GM18870 (cell line): ENCODE results near the gene VSIG10.
"Not testable (repeated sequence)": the region's sequence is repeated elsewhere in the genome, so short reads cannot be mapped to it uniquely, and the experiment has no call there.

Source experiments
- ATAC-seq: cut with Tn5 transposase; IDR thresholded peaks from one replicate; pipeline ENCODE4 v1.9.1; 2021; ENCODE audit warnings: moderate library complexity; ENCODE audit not compliant: unreplicated experiment

The VSIG10 gene

GRCh38 chr12:118107694-118108093, 3.9 kb upstream of the VSIG10 start:
- no peak for ATAC-seq

- no peak for ATAC-seq
These were observed 3.2 kb upstream of the VSIG10 start for GRCh38 chr12:118107011-118107410.

- no peak for ATAC-seq
These were observed 610 bp downstream of the VSIG10 start for GRCh38 chr12:118103201-118103600.

GRCh38 chr12:118102609-118103008, 1.2 kb downstream of the VSIG10 start:
- no peak for ATAC-seq

GRCh38 chr12:118102070-118102469, 1.7 kb downstream of the VSIG10 start:
- no peak for ATAC-seq

GRCh38 chr12:118101051-118101450, 2.8 kb downstream of the VSIG10 start:
- ATAC-seq, result no peak

- ATAC-seq, result no peak
These were observed 4.7 kb downstream of the VSIG10 start for GRCh38 chr12:118098911-118099671.

GRCh38 chr12:118098401-118098800, 5.4 kb downstream of the VSIG10 start:
- ATAC-seq, result no peak

- no peak for ATAC-seq
These were observed 9.8 kb downstream of the VSIG10 start for GRCh38 chr12:118094039-118094438.

- ATAC-seq, result no peak
These were observed 14.0 kb downstream of the VSIG10 start for GRCh38 chr12:118089782-118090181.

GRCh38 chr12:118082161-118082560, 21.6 kb downstream of the VSIG10 start:
- no peak for ATAC-seq

- not testable (repeated sequence) for ATAC-seq
These were observed 22.3 kb downstream of the VSIG10 start for GRCh38 chr12:118081521-118081920.

GRCh38 chr12:118073768-118074167, 30.0 kb downstream of the VSIG10 start:
- ATAC-seq, result no peak

GRCh38 chr12:118070650-118071049, 33.2 kb downstream of the VSIG10 start:
- ATAC-seq, result no peak

- no peak for ATAC-seq
These were observed 35.4 kb downstream of the VSIG10 start for GRCh38 chr12:118068445-118068844.

GRCh38 chr12:118065380-118065779, 38.4 kb downstream of the VSIG10 start:
- no peak for ATAC-seq

- ATAC-seq, result no peak
These were observed 39.2 kb downstream of the VSIG10 start for GRCh38 chr12:118064608-118065007.

GRCh38 chr12:118063576-118064391, 40.0 kb downstream of the VSIG10 start:
- ATAC-seq, result no peak

GRCh38 chr12:118061873-118062843, 41.7 kb downstream of the VSIG10 start:
- ATAC-seq, result no peak

GRCh38 chr12:118061011-118061872, 42.6 kb downstream of the VSIG10 start, which contains the start of gene WSB2:
WSB2 (minus strand) TSS chr12:118061179; CDS start chr12:118061048, 131 bp downstream.
- no peak for ATAC-seq
